ENCODE results near the gene GRID1.

DNA sequence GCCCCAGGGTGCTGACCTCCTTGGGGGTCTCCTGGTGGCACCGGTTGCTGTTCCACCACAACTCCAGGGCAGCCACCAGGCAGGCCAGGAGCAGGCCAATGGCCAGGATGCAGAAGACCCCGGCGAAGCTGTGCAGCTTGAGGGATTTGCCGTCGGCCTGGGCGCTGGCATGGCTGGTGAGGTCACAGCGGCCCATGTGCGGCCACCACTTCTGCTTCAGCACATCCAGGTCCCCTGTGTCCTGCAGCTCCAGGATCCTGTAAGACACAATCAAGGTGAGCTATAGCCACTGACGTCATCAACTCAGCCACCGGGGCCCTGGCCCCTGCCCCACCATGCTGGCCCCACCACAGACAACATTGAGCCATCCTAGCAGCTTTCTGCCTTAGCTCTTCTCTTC lies 753.2 kb downstream of the GRID1 start:
- TF ChIP-seq, protein P1, sequence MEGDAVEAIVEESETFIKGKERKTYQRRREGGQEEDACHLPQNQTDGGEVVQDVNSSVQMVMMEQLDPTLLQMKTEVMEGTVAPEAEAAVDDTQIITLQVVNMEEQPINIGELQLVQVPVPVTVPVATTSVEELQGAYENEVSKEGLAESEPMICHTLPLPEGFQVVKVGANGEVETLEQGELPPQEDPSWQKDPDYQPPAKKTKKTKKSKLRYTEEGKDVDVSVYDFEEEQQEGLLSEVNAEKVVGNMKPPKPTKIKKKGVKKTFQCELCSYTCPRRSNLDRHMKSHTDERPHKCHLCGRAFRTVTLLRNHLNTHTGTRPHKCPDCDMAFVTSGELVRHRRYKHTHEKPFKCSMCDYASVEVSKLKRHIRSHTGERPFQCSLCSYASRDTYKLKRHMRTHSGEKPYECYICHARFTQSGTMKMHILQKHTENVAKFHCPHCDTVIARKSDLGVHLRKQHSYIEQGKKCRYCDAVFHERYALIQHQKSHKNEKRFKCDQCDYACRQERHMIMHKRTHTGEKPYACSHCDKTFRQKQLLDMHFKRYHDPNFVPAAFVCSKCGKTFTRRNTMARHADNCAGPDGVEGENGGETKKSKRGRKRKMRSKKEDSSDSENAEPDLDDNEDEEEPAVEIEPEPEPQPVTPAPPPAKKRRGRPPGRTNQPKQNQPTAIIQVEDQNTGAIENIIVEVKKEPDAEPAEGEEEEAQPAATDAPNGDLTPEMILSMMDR (IDR thresholded peaks at IDR 0.05) = no peak
- TF ChIP-seq POLR2AphosphoS5 (IDR thresholded peaks at IDR 0.05) (no peak), POLR2A (IDR thresholded peaks at IDR 0.05) (no peak)

All from breast epithelium (tissue), 3 donors.